ENCODE measurements around the gene PARD3B. TPM values are rescaled to one million over a fixed set of nuclear protein-coding genes. Genes with fewer than 3 reads are reported as not detected.

The PARD3B gene
- total RNA-seq, 1 experiment from 2014 or later, result 2.0 TPM

GRCh38 chr2:205216580-205216979 is 671.3 kb downstream of the PARD3B start:
- ATAC-seq, result no peak
- H3K4me1 ChIP-seq (ENCODE audit: control insufficient read depth in 1 of 2, insufficient read depth in 2 of 2, low read length in 2 of 2), result no peaks in the 10 kb centered on the region
- CTCF ChIA-PET, result no interaction called here
- H4K20me1 ChIP-seq (ENCODE audit: insufficient read depth), result no peaks in the 10 kb centered on the region
- POLR2A ChIA-PET, result no interaction called here
- no TSS peak for BruUV-seq (replicated peaks)
- H3K9me3 ChIP-seq (ENCODE audit: control insufficient read depth in 1 of 2, insufficient read depth in 1 of 2, low read depth in 1 of 2, low read length in 2 of 2), result no peaks in the 10 kb centered on the region
- H3K4me2 ChIP-seq (ENCODE audit: low read length), result no peak overlapping the region
- H3K27ac ChIP-seq (ENCODE audit: low read depth, low read length), result no peak overlapping the region
- no peaks in the 10 kb centered on the region for H3K79me2 ChIP-seq (ENCODE audit: insufficient read depth, low read length)
- intact Hi-C loops (cut with micrococcal nuclease), result no loop called here
- H3K27me3 ChIP-seq (ENCODE audit: insufficient read depth, low read length), result no peaks in the 10 kb centered on the region
- no peak for DNase-seq (ENCODE audit: low read depth, low spot score)
- no peaks in the 10 kb centered on the region for H3K36me3 ChIP-seq (ENCODE audit: control insufficient read depth in 1 of 2, insufficient read depth in 2 of 2, low read length in 2 of 2)
- TF ChIP-seq ELF1 (IDR thresholded peaks at IDR 0.05; ENCODE audit: borderline replicate concordance, low read depth) (no peak), MAX (IDR thresholded peaks at IDR 0.05) (no peak), POLR2AphosphoS5 (IDR thresholded peaks at IDR 0.05; ENCODE audit: low read depth, low read length) (no peak), EZH2phosphoT487 (IDR thresholded peaks at IDR 0.05; ENCODE audit: borderline replicate concordance) (no peak), ZFX (IDR thresholded peaks at IDR 0.05) (no peak), SRF (IDR thresholded peaks at IDR 0.05; ENCODE audit: low read depth) (no peak), SIN3A (IDR thresholded peaks at IDR 0.05; ENCODE audit: low read depth) (no peak), ZNF274 (IDR thresholded peaks at IDR 0.05; ENCODE audit: low read depth, low read length) (no peak), POLR2A (IDR thresholded peaks at IDR 0.05; ENCODE audit: borderline replicate concordance, extremely low read depth, insufficient read depth, insufficient read length) (no peak), TCF7L2 (IDR thresholded peaks at IDR 0.05; ENCODE audit: borderline replicate concordance, extremely low read depth, insufficient read depth, insufficient read length) (no peak), CEBPB (IDR thresholded peaks at IDR 0.05; ENCODE audit: low read depth) (no peak), EGR1 (IDR thresholded peaks at IDR 0.05; ENCODE audit: low read depth) (no peak), ZBTB33 (IDR thresholded peaks at IDR 0.05; ENCODE audit: extremely low read depth, insufficient replicate concordance, low read length) (no peak), CBX3 (IDR thresholded peaks at IDR 0.05; ENCODE audit: low read depth) (no peak), EZH2 (IDR thresholded peaks at IDR 0.05) (no peak)
- no peak overlapping the region for H2AFZ ChIP-seq (ENCODE audit: low read depth, low read length, poor library complexity, severe bottlenecking)
- no peak overlapping the region for H3K9ac ChIP-seq (ENCODE audit: low read length)
- no peaks in the 10 kb centered on the region for H3K9me2 ChIP-seq (ENCODE audit: insufficient read depth)
- RAD21 ChIA-PET (ENCODE audit: low non-redundant PET in 1 of 2, low total read pairs in 2 of 2, uncharacterized antibody in 2 of 2, unreplicated experiment in 2 of 2), result no interaction called here
- no peak overlapping the region for H3K4me3 ChIP-seq (replicated peaks in 1 of 2; ENCODE audit: low read depth in 1 of 2, low read length in 2 of 2)
